Activated CD4-positive, CD25-positive, alpha-beta regulatory T cell (primary cell): ENCODE data around the gene TLR8.
A peak's percentile ranks its signal among the peaks of the same experiment; 100 is the strongest.

Experiments used
- DNase-seq, 4 experiments: peaks; one replicate each; lab custom pipeline; 2025; lab: John Stamatoyannopoulos, UW

Gene TLR8

DNA sequence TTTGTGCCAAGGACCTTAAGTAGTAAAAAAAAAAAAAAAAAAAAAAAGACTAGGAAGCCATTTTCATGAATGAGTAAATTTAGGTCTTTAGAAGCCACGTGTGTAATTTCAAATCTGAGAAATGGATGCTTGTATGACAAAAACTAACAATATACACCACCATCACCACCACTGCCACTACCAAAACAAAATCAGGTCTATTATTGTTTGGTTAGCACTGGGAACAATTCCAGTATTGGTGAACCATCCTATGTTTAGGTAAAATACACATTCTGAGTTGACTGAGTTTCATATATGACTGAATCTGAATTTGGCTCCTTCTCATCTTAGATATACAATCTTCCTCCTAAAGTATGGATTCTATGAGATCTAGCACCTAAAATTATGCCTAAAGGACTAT is 59.7 kb downstream of the TLR8 start:
- no peak for DNase-seq

DNA sequence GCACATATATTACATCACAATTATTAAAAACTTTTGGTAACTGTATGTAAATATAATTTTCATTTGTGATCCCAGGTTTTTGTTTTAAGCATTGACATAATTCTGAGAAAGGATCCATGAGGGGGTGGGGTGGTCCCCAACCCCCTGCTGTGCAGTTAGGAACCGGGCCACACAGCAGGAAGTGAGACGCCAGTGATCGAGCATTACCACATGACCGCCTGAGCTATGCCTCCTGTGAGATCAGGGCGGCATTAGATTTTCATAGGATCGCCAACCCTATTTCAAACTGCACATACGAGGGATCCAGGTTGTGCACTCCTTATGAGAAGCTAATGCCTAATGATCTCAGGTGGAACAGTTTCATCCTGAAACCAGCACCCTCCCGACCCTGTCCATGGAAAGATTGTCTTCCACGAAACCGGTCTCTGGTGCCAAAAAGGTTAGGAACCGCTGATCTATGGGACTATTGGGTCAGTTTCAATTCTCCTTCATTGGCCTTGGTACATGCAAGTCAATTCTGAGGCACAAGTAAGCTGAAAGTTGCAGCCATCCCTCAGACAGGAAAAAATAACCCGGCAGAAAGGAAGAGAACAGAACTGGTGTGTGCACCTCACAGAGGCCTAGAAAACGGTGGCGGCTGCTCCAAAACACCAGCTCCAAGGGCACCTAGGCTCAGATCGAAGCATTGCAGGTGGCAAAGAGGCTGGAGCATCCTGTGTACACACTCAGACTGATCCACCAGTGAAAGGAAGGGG is 61.5 kb downstream of the TLR8 start:
- DNase-seq, result peak in 2 of 4 experiments; percentile 1 to 2

DNA sequence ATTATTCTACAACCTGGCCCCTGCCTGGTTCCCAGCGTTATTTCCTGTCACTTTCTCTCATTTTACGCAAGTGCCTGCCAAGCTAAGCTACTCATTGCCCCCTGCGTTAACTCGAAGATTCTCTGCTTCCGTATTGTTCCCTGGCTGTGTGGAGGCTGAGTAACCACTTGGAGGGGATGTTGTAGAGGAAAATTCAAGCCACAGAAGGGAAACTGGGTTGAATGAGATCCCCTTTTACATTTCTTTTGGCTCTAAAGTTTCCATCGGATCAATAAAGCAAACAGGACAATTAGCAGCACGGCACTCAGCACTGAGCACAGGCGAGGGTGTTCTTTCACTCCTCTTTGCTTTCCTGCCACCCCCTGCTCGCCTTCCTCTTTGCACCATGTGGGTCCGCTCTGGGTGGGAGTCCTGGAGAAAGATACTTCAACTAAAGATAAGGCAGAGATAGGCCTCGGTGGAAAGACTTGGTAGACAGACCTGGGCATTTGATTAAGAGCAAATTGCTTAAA is 64.3 kb downstream of the TLR8 start:
- DNase-seq, result peak in 2 of 4 experiments; percentile 7 to 27

DNA sequence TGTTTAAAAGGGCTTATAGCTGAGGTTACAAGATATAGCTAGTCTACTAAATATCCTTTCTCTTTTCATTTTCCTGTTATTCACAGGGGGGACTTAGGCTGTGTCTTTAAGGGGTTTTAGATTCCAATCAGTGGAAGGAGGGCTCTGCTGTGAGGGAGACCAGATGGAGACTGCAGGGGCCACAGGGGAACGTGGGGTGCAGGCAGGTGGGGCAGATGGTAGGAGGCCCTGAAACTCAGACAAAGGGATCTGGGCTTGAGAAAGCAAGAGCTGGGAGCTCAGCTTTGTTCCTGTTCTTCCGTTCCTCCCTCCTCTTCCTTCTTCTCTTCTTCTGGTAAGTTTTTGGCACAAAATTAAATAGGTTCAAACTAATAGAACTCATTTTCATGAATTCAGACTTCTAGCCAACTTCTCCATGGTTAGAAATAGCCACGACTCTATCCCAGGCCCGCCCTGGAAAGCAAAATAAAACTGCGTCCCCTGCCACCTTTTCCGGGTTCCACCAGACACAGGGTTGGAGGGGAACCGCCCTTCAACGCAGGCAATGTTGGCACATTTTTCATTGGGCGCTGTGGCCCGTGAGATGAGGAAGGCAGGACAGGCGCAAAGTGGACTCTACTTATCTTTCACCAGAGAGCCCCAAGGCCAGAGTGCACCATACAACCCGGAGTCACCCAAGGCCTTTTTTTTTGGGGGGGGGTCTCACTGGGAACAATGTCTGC is 65.0 kb downstream of the TLR8 start:
- peak in 3 of 4 experiments; percentile 1 to 7 (median 6) for DNase-seq

DNA sequence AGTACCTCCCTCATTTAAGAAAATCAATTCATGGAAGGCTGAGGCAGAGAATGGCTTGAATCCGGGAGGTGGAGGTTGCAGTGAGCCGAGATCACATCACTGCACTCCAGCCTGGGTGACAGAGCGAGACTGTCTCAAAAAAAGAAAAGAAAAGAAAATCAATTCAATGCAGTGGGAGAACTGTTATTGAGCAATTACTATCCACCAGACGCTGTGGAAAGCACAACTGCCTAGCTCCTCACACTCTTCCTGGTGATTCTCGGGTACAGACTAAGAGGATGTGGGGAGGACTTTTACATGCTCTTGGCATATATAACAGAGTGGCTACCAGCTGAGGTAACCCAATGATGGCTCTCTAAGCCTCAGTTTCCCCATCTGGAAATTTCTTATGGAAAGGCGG is 65.8 kb downstream of the TLR8 start:
- DNase-seq, result no peak
